ENCODE data around the gene SLC25A21.
A peak's percentile ranks its signal among the peaks of the same experiment; 100 is the strongest.
"Not testable (repeated sequence)": the region's sequence is repeated elsewhere in the genome, so short reads cannot be mapped to it uniquely, and the experiment has no call there.

Gene SLC25A21

DNA sequence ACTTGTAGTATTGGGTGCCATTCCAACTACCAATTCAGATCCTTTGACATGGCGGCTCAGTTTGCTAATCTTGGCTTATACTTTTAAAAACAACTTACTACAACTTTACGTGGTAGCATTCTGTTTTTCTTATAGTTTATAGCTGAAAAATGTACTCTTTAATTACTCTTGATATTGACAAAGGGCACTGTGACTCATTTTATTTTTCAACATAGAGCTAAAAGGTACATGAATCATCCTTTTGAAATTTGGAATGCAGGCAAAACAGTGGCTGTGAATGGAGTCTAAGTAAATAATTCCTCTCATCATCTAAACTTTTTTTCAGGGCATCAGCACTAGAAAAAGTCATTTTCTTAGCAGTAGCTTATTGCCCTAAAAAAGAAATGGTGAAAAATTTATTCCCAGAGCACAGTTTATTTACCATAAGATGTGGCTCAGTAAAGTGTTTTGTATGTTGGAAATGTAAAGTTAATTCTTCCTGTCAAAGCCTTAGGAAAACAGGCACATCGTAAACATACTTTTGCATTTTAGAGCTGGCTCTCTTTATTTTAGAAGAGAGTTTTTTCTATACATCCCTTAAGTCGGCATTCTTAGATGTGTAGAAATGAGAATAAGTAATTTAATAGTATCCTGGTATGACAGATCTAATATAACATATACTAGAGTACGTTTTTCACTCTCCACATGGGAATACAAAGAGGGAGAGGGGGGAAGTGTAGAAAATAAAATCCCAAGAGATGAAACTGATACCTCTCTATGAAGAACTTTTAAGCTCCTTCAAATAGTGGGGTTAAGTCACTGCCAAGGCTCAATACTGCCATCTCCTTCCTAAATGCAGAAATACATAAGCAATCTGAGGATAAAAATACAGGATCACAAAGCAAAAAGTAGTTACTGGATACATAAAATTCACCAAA lies 55.2 kb downstream of the SLC25A21 start:
- DNase-seq = peak; percentile 15
- in situ Hi-C loops (cut with HindIII; ENCODE audit: low pct_ligation_motif_present, low pct_unique_long_range_greater_than_20kb, low sequenced_read_pairs) = no loop called here

DNA sequence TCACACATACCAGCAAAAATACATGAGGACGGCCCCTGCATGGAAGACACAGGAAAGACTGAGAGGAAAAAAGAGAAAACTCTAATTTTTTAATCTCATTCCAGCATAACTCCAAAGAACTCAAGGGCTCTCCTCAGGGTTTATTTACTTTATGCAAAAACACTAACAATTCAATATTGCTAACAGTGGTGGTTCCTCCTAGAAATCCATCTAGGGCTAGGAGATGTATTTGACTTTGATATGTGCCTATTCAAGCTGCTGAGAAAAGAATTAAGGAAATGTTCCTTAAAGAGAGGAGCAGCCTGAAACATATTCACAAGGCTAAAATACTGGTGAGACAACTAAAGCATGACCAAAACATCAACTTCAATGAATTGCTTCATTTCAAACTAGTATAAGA lies 57.0 kb downstream of the SLC25A21 start:
- DNase-seq = no peak
- in situ Hi-C loops (cut with HindIII; ENCODE audit: low pct_ligation_motif_present, low pct_unique_long_range_greater_than_20kb, low sequenced_read_pairs) = no loop called here

DNA sequence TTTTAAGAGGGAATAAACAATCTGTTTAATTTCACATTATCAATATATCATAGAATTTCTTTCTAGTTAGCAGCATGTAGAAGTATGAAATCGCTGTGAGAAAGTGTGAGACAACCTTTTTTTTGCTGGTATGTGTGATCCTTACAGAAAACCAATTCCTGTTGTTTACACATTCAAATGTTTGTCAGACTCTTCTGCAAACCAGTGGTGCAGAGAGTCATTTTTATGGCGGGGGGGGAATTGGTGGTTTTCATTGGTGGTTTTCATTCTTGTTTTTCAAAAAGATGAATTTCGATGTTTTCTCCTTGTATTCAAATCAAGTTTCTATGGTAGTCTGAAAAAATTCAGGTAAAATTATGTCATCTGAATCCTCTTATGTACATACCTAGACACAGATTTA lies 57.8 kb downstream of the SLC25A21 start:
- in situ Hi-C loops (cut with HindIII; ENCODE audit: low pct_ligation_motif_present, low pct_unique_long_range_greater_than_20kb, low sequenced_read_pairs) = no loop called here

DNA sequence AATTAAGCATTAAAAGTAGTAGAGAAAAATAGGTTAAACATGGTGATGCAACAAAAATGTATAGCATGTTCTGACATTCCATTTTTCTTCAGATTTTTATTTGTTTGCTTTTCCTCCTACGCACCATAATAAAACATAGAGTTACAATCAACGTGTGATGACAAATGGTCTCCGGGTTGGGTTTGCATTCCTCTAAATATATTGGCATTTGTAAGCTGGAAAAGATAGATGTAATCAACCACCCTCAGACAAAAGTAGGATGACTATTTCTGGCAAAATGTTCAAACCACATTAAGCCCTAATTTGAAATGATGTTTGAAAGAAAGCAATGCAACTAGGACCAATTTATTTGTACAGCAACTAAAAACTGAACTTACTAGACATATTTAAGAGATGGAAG lies 58.4 kb downstream of the SLC25A21 start:
- no peak for DNase-seq
- in situ Hi-C loops (cut with HindIII; ENCODE audit: low pct_ligation_motif_present, low pct_unique_long_range_greater_than_20kb, low sequenced_read_pairs) = no loop called here

More for the DNA sequence above, 57.8 kb downstream of the SLC25A21 start:
- DNase-seq = no peak

DNA sequence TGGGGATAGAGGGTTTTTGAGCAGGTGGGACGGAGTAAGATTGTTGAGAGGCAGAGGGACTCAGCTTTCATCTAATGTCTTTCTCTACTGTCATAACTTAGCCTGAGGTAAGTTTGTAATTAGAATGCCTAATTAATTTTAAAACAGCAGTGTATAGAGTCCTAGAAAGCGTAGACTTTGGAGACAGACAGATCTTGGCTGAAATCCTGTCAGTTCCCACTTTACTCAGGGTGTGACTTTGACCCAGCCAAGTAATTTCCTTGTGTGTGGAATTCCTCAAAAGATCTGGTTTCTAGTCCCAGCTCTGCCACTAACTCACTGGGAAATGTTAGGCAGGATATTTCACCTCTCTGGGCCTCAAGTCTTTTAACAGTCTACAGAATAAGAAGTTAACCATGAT lies 74.3 kb downstream of the SLC25A21 start:
- no peak for DNase-seq
- in situ Hi-C loops (cut with HindIII; ENCODE audit: low pct_ligation_motif_present, low pct_unique_long_range_greater_than_20kb, low sequenced_read_pairs) = no loop called here

DNA sequence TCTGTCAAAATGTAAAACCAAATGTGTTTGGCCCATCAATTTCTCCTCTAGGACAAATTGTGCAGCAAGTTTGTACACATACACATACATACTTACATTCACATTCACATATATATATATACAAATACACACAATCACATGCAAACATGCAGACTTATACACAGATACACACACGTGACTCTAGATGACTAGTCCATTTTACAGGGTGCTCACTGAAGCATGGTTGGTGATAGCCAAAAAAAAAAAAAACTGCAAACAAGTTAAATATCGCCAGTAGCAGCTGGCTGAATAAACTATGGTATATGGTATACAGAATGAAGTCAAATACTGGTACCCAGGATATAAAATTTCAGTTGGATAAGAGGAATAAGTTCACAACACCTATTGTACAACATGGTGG lies 77.9 kb downstream of the SLC25A21 start:
- in situ Hi-C loops (cut with HindIII; ENCODE audit: low pct_ligation_motif_present, low pct_unique_long_range_greater_than_20kb, low sequenced_read_pairs) = no loop called here
- no peak for DNase-seq

DNA sequence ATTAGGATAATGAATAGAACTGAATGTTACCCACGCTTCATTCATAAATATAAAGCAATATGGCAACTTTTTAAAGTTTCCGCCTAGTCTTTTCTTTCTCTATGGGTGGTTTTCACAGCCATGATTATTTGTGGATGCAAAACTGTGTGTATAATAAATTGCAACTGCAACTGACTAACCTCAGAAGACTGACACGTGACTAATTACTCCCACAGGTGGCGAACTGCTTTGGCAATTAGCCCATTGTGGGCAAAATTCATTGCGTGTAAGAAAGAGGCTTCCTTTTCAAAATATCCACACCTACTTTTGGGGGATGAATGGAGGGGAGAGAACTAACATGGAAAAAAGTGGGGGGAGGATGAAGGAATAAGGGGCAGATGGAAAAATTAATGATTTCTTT lies 79.0 kb downstream of the SLC25A21 start:
- DNase-seq = no peak
- in situ Hi-C loops (cut with HindIII; ENCODE audit: low pct_ligation_motif_present, low pct_unique_long_range_greater_than_20kb, low sequenced_read_pairs) = no loop called here

DNA sequence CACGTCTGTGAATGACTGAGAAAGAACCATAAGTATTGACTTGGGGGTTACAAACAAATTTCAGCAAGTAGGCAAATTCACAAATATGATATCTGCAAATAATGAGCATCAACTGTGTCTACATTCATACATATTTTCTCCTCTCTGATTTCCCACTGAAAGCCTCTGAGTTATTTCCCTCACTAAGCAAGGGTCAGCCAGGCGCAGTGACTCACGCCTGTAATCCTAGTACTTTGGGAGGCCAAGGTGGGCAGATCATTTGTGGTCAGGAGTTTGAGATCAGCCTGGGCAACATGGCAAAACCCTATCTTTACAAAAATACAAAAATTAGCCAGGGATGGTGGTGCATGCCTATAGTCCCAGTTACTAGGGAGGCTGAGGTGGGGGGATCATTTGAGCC lies 80.8 kb downstream of the SLC25A21 start:
- in situ Hi-C loops (cut with HindIII; ENCODE audit: low pct_ligation_motif_present, low pct_unique_long_range_greater_than_20kb, low sequenced_read_pairs) = no loop called here
- DNase-seq = no peak

DNA sequence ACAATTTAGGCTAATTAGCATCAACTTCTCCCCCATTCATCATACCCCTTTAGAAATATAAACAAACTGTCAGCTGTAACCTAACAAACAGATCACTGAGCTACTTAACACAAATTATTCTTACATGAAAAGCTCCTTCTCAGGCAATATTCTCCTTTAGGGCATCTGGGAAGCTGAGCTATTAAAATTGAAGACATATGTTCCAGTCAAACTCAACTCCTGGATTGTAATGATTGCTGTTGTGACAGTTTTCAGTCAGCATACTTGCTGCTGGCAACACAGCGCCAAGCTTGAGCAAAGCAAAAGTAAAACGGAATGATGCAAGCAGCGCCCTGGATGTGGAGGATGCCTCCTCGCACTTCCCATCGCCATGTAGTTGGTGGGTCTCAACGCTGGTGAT lies 82.4 kb downstream of the SLC25A21 start:
- in situ Hi-C loops (cut with HindIII; ENCODE audit: low pct_ligation_motif_present, low pct_unique_long_range_greater_than_20kb, low sequenced_read_pairs) = no loop called here
- no peak for DNase-seq

DNA sequence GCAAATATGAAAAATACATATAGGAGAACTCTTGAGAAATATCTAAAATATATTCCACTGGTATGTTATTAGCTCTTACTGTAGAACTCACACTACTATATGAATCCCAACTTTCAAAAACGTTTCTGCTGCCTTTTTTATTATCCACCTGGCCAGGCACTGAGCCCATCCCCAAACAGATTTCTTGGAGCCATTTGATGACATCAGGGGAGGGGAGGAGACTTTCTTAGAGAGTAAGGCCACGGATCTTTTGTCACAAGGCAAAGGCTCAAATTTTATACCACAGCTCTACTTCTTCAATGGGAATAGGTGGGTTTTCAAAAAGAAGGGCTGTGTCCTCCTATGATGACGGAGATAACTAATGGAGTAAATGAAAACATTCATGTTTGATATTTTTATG lies 83.0 kb downstream of the SLC25A21 start:
- in situ Hi-C loops (cut with HindIII; ENCODE audit: low pct_ligation_motif_present, low pct_unique_long_range_greater_than_20kb, low sequenced_read_pairs) = no loop called here

DNA sequence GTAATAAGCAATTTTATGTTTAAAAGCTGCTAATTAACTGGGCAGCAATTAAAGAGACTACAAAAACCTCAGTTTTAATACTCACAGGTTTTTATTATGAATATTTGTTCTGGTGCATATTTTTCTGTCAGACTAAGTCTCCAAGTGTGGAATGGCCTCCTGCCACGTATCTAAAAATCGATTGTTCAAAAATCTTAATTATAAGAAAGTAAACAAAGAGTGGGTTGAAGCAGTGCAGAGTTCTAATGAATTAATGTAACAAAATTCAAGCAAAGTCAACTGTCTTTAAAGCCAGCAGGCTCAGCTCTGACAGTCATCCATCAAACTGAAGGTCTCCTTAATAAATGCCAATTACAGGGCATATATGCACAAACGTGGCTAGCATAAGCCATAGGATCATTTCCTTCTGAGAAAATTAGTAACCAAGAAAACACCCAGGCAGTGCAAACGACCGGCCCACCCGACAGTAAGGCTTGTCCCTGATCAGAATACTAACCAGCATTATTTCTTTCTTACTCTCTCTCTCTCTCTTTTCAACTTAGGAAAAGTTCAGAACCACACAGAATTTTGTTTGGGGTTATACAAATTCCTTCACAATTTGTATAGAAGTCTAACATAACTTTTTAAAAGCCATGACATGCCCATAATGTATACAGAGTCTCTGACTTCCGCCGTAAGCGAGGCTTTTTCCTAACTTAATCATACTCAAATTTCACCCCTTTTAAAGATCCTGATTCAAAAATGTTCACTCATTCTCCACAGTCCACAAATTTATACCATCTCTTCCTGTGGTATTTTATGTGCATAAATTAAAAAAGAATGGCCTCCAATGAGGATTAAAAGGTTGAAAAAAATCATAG lies 83.8 kb downstream of the SLC25A21 start:
- no peak for DNase-seq
- in situ Hi-C loops (cut with HindIII; ENCODE audit: low pct_ligation_motif_present, low pct_unique_long_range_greater_than_20kb, low sequenced_read_pairs) = no loop called here

More for the DNA sequence above, 83.0 kb downstream of the SLC25A21 start:
- no peak for DNase-seq

DNA sequence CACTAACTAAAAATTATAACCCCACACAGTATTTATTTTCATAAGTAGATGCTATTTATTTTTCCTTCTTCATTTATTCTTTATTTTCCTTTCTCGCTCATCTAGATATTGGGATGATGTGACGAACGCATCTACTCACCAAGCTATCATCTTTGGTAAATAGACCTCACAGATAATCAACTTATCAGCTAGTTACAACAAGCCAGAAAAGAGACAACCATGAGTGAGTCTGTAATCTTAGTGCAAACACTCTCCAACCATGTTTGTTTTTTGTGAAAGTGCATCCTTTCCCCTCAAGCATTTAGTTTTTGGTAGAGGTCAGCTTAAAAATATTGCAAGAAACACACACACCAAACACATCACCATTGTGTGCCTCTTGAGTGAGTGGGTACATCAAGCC lies 84.9 kb downstream of the SLC25A21 start:
- in situ Hi-C loops (cut with HindIII; ENCODE audit: low pct_ligation_motif_present, low pct_unique_long_range_greater_than_20kb, low sequenced_read_pairs) = no loop called here
- DNase-seq = no peak

DNA sequence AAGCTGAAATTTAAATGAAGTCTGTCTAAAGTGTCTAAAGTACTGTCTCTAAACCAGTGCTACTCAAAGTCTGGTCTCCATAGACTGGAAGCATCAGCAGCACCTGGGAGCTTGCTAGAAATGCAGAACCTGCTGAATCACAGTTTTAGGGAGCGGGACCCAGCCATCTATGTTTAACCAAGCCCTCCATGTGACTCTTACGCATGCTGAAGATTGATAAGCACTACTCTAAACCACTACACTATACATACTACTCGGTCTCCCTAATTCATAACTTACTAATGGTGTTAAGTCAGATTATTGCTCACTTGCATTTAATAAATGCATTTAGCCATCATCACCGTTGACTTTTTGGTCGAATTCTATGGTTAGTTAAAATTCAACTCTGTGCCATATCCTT lies 88.8 kb downstream of the SLC25A21 start:
- no peak for DNase-seq
- in situ Hi-C loops (cut with HindIII; ENCODE audit: low pct_ligation_motif_present, low pct_unique_long_range_greater_than_20kb, low sequenced_read_pairs) = no loop called here

DNA sequence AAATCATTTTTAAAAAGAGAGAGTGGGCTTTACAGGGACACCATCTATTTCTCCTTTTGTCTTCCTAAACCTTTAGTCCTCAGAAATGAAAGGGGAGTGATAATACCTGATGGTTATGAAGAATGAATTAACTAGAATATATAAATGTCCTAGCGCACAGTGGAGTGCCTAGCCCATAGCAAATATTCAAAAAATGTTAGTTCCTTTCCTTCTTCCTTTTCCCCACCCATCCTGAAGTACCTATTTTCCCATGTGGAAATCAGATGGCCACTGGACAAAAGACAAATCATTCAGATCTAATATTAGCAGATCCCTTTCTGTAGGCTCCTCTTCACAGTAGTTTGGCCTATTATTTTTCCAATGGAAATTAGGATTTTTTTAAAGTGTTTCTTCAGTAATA lies 90.0 kb downstream of the SLC25A21 start:
- no peak for DNase-seq
- in situ Hi-C loops (cut with HindIII; ENCODE audit: low pct_ligation_motif_present, low pct_unique_long_range_greater_than_20kb, low sequenced_read_pairs) = no loop called here

DNA sequence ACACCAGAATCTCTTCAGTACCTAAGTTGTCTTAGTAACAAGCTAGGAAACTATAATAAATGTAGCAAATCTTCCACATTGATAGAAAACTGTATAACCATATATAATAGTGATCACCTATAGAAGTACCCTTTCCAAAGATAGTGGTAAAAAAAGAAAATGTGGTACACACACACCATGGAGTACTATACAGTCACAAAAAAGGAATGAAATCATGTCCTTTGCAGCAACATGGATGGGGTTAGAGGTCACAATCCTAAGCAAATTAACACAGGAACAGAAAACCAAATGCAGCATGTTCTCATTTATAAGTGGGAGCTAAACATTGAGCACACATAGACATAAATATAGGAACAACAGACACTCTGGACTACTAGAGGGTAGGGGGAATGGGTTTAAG lies 90.5 kb downstream of the SLC25A21 start:
- DNase-seq = no peak

DNA sequence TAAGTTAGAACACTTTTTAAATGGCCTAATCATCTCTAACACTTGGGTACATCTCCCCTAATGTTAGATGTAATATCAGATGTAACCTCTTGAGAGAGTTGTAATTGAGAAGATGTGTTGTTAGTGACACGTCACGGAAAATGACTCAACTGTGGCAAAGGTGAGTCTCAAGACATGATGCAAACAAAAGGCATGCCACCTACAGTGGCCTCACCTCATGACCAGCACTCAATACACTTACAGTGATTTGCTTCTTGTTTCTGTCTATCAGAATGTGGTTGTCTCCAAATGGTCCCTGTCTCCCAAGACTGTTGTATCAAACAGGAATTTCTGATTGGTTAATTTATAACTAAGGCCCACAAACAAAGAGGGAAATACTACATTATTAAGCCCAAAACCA lies 91.2 kb downstream of the SLC25A21 start:
- peak; percentile 6 for DNase-seq

More for the DNA sequence above, 90.5 kb downstream of the SLC25A21 start:
- in situ Hi-C loops (cut with HindIII; ENCODE audit: low pct_ligation_motif_present, low pct_unique_long_range_greater_than_20kb, low sequenced_read_pairs) = no loop called here

DNA sequence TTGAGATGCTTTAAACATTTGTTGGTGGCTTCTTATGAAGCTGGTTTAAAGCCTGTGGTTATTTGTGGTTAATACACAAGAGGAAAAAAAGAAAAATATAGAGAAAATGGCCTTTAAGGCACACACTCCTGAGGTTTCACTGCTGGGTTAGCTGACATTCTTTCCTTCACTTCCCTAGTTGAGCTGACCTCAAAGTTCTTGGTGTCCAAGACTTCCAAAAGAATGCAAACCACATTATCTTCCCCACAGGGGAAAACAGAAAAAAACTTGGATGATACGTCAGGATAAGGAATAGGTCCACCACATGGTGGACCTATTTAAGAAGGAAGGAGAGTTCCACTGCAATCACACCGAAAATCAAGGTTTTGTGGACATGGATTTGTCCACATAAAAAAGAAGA lies 94.3 kb downstream of the SLC25A21 start:
- in situ Hi-C loops (cut with HindIII; ENCODE audit: low pct_ligation_motif_present, low pct_unique_long_range_greater_than_20kb, low sequenced_read_pairs) = no loop called here
- no peak for DNase-seq

More for the DNA sequence above, 91.2 kb downstream of the SLC25A21 start:
- in situ Hi-C loops (cut with HindIII; ENCODE audit: low pct_ligation_motif_present, low pct_unique_long_range_greater_than_20kb, low sequenced_read_pairs) = no loop called here

DNA sequence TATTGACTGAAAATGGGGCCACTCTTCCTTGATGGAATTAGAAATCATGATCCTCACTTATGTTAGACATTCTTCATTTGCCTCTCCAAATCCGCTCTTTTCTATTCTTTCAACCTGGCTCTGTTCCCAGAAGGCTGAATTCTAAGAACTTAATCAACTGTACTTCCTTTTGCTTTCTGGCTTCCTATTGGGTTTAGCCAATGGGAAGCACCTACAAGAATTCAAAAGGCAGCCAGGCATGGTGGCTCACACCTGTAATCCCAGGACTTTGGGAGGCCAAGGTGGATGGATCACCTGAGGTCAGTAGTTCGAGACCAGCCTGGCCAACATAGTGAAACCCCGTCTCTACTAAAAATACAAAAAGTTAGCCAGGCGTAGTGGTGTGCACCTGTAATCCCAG lies 98.1 kb downstream of the SLC25A21 start:
- in situ Hi-C loops (cut with HindIII; ENCODE audit: low pct_ligation_motif_present, low pct_unique_long_range_greater_than_20kb, low sequenced_read_pairs) = not testable (repeated sequence)
- peak; percentile 30 for DNase-seq

DNA sequence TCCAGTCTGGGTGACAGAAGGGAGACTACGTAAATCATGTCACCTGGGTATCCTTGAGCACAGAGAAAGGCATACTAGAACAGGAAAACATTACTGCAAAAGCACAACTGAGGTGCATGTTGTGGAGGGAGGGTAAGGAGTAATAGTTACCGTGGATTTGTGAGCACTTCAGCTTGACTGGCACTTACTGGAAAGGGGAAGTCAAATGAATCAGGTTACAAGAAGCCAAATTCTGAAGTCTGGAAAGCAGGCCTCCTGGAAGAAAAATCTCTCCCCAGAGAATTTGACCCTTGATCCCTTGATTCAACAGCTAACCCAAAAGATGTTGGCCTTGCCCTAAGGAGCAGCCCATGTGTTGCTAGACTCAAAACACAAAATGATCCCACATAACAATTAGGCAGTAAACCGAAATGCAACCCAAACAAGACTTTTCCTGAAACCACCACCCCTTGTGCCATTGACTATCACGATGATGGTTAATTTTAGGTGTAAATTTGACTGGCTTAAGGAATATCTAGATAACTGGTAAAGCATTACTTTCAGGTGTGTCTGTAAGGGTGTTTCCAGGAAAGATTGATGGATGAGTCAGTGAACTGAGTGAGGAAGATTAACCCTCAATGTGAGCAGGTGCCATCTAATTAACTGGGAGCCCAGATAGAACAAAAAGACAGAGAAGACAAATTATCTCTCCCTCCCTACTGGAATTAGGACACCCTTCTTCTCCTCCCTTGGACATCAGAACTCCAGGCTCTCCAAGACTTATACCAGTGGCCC lies 108.8 kb downstream of the SLC25A21 start:
- in situ Hi-C loops (cut with HindIII; ENCODE audit: low pct_ligation_motif_present, low pct_unique_long_range_greater_than_20kb, low sequenced_read_pairs) = no loop called here
- DNase-seq = no peak

All from ACHN (cell line).